Ishikawa (cell line): ENCODE measurements around the gene ALOX12B.

Source experiments
- CREB1 ChIP-seq: IDR thresholded peaks from 2 replicates; pipeline ENCODE4 v1.6.1; 2012; ENCODE audit warnings: low read depth
- EP300 ChIP-seq: IDR thresholded peaks from 2 replicates; pipeline ENCODE4 v1.6.1; 2012; ENCODE audit warnings: borderline replicate concordance
- FOXM1 ChIP-seq: IDR thresholded peaks from 2 replicates; pipeline ENCODE4 v1.6.1; 2012; ENCODE audit warnings: low read depth, borderline replicate concordance
- NFIC ChIP-seq: IDR thresholded peaks from 2 replicates; pipeline ENCODE4 v1.6.1; 2012
- RAD21 ChIP-seq: IDR thresholded peaks from 2 replicates; pipeline ENCODE4 v1.6.1; 2012; ENCODE audit warnings: low read depth
- TAF1 ChIP-seq: IDR thresholded peaks from 2 replicates; pipeline ENCODE4 v1.6.1; 2012; ENCODE audit warnings: low read depth, mild to moderate bottlenecking
- TEAD4 ChIP-seq: IDR thresholded peaks from 2 replicates; pipeline ENCODE4 v1.6.1; 2012
- YY1 ChIP-seq: IDR thresholded peaks from 2 replicates; pipeline ENCODE4 v1.6.1; 2012; ENCODE audit warnings: low read depth
- TF ChIP-seq, protein P1 (sequence below): IDR thresholded peaks from 2 replicates; pipeline ENCODE4 v1.6.1; 2012
- TF ChIP-seq, protein P2 (sequence below): IDR thresholded peaks from 2 replicates; pipeline ENCODE4 v1.6.1; 2012; ENCODE audit warnings: low read depth, mild to moderate bottlenecking

DNA sequence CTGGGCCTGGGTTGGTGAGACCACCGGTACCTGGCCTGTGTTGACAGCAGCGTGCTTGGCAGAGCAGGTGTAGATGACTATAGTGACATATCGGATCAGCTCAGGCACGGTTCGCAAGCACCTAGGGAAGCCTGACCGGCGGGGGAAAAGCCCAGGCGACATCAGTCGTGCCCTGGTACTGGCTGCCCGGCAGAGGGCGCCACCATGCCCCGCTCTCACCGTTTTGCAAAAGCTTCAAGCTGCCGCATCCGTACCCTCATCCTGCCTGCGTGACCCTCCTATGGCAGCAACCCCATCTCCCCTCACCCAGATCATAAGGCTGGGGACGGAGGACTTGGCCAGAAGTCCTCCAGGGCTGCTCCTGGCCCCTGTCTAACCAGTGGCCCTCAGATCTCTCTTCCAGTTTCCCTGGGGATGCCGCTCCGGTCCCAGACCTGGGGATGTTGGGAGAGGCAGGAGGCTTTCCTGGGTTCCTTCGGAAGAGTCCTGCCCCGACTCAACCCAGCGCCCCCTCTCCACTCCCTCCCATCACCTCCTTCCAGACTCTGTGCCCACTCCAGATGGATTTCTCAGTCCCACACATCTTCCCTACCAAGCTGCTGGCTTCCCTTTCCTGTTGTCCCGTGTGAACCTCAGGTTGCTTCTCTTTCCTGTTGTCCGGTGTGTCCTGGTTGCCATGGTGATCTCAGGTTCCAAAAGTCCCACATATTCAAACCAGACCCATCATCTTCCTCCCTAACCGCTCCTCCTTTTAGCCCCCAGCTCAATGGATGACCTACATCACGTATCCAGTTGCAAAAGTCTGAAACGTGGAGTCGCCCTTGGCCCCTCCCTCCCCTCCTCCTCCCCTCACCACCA lies 13.7 kb downstream of the ALOX12B start:
- TF ChIP-seq, protein P1, sequence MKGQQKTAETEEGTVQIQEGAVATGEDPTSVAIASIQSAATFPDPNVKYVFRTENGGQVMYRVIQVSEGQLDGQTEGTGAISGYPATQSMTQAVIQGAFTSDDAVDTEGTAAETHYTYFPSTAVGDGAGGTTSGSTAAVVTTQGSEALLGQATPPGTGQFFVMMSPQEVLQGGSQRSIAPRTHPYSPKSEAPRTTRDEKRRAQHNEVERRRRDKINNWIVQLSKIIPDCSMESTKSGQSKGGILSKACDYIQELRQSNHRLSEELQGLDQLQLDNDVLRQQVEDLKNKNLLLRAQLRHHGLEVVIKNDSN: no peak
- no peak for TF ChIP-seq YY1
- TF ChIP-seq FOXM1: no peak
- TF ChIP-seq CREB1: no peak
- no peak for TF ChIP-seq EP300
- peak; percentile 47; the same call in 1 of the 2 replicates for TF ChIP-seq RAD21
- TF ChIP-seq, protein P2, sequence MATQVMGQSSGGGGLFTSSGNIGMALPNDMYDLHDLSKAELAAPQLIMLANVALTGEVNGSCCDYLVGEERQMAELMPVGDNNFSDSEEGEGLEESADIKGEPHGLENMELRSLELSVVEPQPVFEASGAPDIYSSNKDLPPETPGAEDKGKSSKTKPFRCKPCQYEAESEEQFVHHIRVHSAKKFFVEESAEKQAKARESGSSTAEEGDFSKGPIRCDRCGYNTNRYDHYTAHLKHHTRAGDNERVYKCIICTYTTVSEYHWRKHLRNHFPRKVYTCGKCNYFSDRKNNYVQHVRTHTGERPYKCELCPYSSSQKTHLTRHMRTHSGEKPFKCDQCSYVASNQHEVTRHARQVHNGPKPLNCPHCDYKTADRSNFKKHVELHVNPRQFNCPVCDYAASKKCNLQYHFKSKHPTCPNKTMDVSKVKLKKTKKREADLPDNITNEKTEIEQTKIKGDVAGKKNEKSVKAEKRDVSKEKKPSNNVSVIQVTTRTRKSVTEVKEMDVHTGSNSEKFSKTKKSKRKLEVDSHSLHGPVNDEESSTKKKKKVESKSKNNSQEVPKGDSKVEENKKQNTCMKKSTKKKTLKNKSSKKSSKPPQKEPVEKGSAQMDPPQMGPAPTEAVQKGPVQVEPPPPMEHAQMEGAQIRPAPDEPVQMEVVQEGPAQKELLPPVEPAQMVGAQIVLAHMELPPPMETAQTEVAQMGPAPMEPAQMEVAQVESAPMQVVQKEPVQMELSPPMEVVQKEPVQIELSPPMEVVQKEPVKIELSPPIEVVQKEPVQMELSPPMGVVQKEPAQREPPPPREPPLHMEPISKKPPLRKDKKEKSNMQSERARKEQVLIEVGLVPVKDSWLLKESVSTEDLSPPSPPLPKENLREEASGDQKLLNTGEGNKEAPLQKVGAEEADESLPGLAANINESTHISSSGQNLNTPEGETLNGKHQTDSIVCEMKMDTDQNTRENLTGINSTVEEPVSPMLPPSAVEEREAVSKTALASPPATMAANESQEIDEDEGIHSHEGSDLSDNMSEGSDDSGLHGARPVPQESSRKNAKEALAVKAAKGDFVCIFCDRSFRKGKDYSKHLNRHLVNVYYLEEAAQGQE: no peak
- TF ChIP-seq NFIC: no peak
- TF ChIP-seq TEAD4: no peak
- no peak for TF ChIP-seq TAF1
